HUES48 (cell line): ENCODE results near the gene AIFM2.

ENCODE experiments used
- H3K27ac ChIP-seq: one replicate; pipeline ENCODE4 v1.7.0; 2013; ENCODE audit warnings: low read depth, low read length, inconsistent platforms
- H3K27me3 ChIP-seq: 2 replicates; pipeline ENCODE4 v1.6.1; 2013; ENCODE audit warnings: mild to moderate bottlenecking, low read length; ENCODE audit not compliant: control insufficient read depth, insufficient read depth
- H3K36me3 ChIP-seq: 2 replicates; pipeline ENCODE4 v1.6.1; 2013; ENCODE audit warnings: low read length; ENCODE audit not compliant: control insufficient read depth, insufficient read depth
- H3K4me1 ChIP-seq: 2 replicates; pipeline ENCODE4 v1.6.1; 2013; ENCODE audit warnings: mild to moderate bottlenecking, low read length; ENCODE audit not compliant: control insufficient read depth, insufficient read depth
- H3K4me3 ChIP-seq: 2 replicates; pipeline ENCODE4 v1.5.1; 2013; ENCODE audit warnings: mild to moderate bottlenecking, low read depth, low read length
- H3K9ac ChIP-seq: 2 replicates; pipeline ENCODE4 v1.6.1; 2013; ENCODE audit warnings: mild to moderate bottlenecking, low read depth, low read length, moderate library complexity
- H3K9me3 ChIP-seq: 2 replicates; pipeline ENCODE4 v1.6.1; 2013; ENCODE audit warnings: low read length; ENCODE audit not compliant: control insufficient read depth, insufficient read depth

Gene AIFM2

GRCh38 chr10:70121281-70121949, 11.2 kb downstream of the AIFM2 start:
- Histone ChIP-seq H3K4me1 (no peaks in the 10 kb centered on the region), H3K36me3 (no peaks in the 10 kb centered on the region), H3K9me3 (no peaks in the 10 kb centered on the region), H3K4me3 (no peak overlapping the region), H3K27ac (no peak overlapping the region), H3K27me3 (no peaks in the 10 kb centered on the region), H3K9ac (no peak overlapping the region)

GRCh38 chr10:70120417-70120816, 12.2 kb downstream of the AIFM2 start:
- Histone ChIP-seq H3K27ac (no peak overlapping the region), H3K36me3 (no peaks in the 10 kb centered on the region), H3K4me1 (peaks cover 3% of the 10 kb centered on the region; the same call in 1 of the 2 replicates), H3K9ac (no peak overlapping the region), H3K4me3 (no peak overlapping the region), H3K9me3 (no peaks in the 10 kb centered on the region), H3K27me3 (no peaks in the 10 kb centered on the region)

GRCh38 chr10:70119623-70120022, 13.0 kb downstream of the AIFM2 start:
- no peaks in the 10 kb centered on the region for H3K27me3 ChIP-seq
- H3K9ac ChIP-seq: no peak overlapping the region
- peaks cover 3% of the 10 kb centered on the region; the same call in 1 of the 2 replicates for H3K4me1 ChIP-seq
- peaks cover 3% of the 10 kb centered on the region; the same call in 1 of the 2 replicates for H3K36me3 ChIP-seq
- no peaks in the 10 kb centered on the region for H3K9me3 ChIP-seq
- no peak overlapping the region for H3K27ac ChIP-seq
- no peak overlapping the region for H3K4me3 ChIP-seq

- H3K27ac ChIP-seq: no peak overlapping the region
- H3K4me1 ChIP-seq: peaks cover 3% of the 10 kb centered on the region; the same call in 1 of the 2 replicates
- peaks cover 3% of the 10 kb centered on the region; the same call in 1 of the 2 replicates for H3K36me3 ChIP-seq
- no peaks in the 10 kb centered on the region for H3K27me3 ChIP-seq
- no peak overlapping the region for H3K4me3 ChIP-seq
- H3K9me3 ChIP-seq: no peaks in the 10 kb centered on the region
- no peak overlapping the region for H3K9ac ChIP-seq
These were observed 13.4 kb downstream of the AIFM2 start for GRCh38 chr10:70119197-70119596.

- Histone ChIP-seq H3K36me3 (peaks cover 3% of the 10 kb centered on the region; the same call in 1 of the 2 replicates), H3K9me3 (no peaks in the 10 kb centered on the region), H3K4me3 (no peak overlapping the region), H3K27ac (no peak overlapping the region), H3K27me3 (no peaks in the 10 kb centered on the region), H3K4me1 (peaks cover 3% of the 10 kb centered on the region; the same call in 1 of the 2 replicates), H3K9ac (no peak overlapping the region)
These were observed 14.4 kb downstream of the AIFM2 start for GRCh38 chr10:70118196-70118595.

GRCh38 chr10:70117646-70118045, 15.0 kb downstream of the AIFM2 start:
- Histone ChIP-seq H3K9ac (no peak overlapping the region), H3K4me1 (peaks cover 3% of the 10 kb centered on the region; the same call in 1 of the 2 replicates), H3K36me3 (peaks cover 7% of the 10 kb centered on the region; the same call in 1 of the 2 replicates), H3K27me3 (no peaks in the 10 kb centered on the region), H3K4me3 (no peak overlapping the region), H3K9me3 (no peaks in the 10 kb centered on the region), H3K27ac (no peak overlapping the region)

- no peak overlapping the region for H3K4me3 ChIP-seq
- no peaks in the 10 kb centered on the region for H3K27me3 ChIP-seq
- no peaks in the 10 kb centered on the region for H3K9me3 ChIP-seq
- H3K36me3 ChIP-seq: peaks cover 13% of the 10 kb centered on the region; the same call in 1 of the 2 replicates
- no peak overlapping the region for H3K27ac ChIP-seq
- H3K9ac ChIP-seq: no peak overlapping the region
- H3K4me1 ChIP-seq: peaks cover 3% of the 10 kb centered on the region; the same call in 1 of the 2 replicates
These were observed 16.5 kb downstream of the AIFM2 start for GRCh38 chr10:70115948-70116682.

GRCh38 chr10:70114902-70115301, 17.7 kb downstream of the AIFM2 start:
- Histone ChIP-seq H3K27me3 (no peaks in the 10 kb centered on the region), H3K36me3 (peaks cover 15% of the 10 kb centered on the region; the same call in 1 of the 2 replicates), H3K9me3 (no peaks in the 10 kb centered on the region), H3K4me3 (no peak overlapping the region), H3K27ac (no peak overlapping the region), H3K9ac (no peak overlapping the region), H3K4me1 (peaks cover 3% of the 10 kb centered on the region; the same call in 1 of the 2 replicates)

GRCh38 chr10:70112071-70112470, 20.6 kb downstream of the AIFM2 start:
- H3K27me3 ChIP-seq: no peaks in the 10 kb centered on the region
- H3K36me3 ChIP-seq: peaks cover 20% of the 10 kb centered on the region; the same call in 1 of the 2 replicates
- no peak overlapping the region for H3K27ac ChIP-seq
- peaks cover 3% of the 10 kb centered on the region; the same call in 1 of the 2 replicates for H3K4me1 ChIP-seq
- no peak overlapping the region for H3K9ac ChIP-seq
- H3K9me3 ChIP-seq: no peaks in the 10 kb centered on the region
- no peak overlapping the region for H3K4me3 ChIP-seq

GRCh38 chr10:70111496-70111895, 21.1 kb downstream of the AIFM2 start:
- Histone ChIP-seq H3K27ac (no peak overlapping the region), H3K27me3 (no peaks in the 10 kb centered on the region), H3K4me1 (peaks cover 3% of the 10 kb centered on the region; the same call in 1 of the 2 replicates), H3K36me3 (peaks cover 20% of the 10 kb centered on the region; the same call in 1 of the 2 replicates), H3K9me3 (no peaks in the 10 kb centered on the region), H3K4me3 (no peak overlapping the region), H3K9ac (no peak overlapping the region)
